SK-N-MC (cell line): ENCODE measurements around the gene SLC39A11.

Experiments used
- FOXP2 ChIP-seq: optimal IDR thresholded peaks from 2 replicates; pipeline ENCODE3; 2011; ENCODE audit warnings: mild to moderate bottlenecking, moderate library complexity; ENCODE audit not compliant: insufficient read depth; ENCODE audit errors: extremely low read length, control extremely low read depth
- POLR2AphosphoS5 ChIP-seq: IDR thresholded peaks from 2 replicates; pipeline ENCODE4 v1.6.1; 2012; ENCODE audit warnings: mild to moderate bottlenecking, low read depth, low read length, borderline replicate concordance

DNA sequence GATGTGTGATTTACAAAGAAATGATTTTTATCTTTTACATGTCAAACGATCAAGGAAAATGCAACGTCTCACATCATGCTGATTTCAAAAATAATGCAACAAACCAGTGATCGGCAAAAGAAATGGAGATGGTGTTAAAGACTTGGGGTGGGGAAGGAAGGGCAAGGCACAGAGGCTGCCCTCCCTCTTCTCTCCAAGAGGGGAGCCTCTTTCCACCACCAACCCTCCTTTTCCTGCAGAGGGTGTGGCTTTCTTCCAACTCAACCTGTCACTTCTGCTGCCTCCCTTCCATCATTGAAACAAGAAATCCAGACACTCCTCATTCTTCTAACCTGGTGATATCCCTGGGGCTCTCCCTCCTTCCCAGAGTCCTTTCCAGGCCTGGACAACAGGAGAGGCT lies 320.8 kb downstream of the SLC39A11 start:
- TF ChIP-seq POLR2AphosphoS5 (no peak), FOXP2 (no peak)
